Lower leg skin (tissue), 3 donors: ENCODE results near the gene CCDC197.

Experiments
- CTCF ChIP-seq, 3 donors: fragments of 450-650 bp; IDR thresholded peaks; one replicate each; pipeline ENCODE4 v1.5.1; 2016; ENCODE audit warnings: antibody characterized with exemption in 3 of 3, mild to moderate bottlenecking in 3 of 3, moderate library complexity in 2 of 3
- POLR2A ChIP-seq, 2 donors: fragments of 450-650 bp; IDR thresholded peaks; one replicate each; pipeline ENCODE4 v1.6.1; 2016 to 2017; ENCODE audit warnings: antibody characterized with exemption in 2 of 2, mild to moderate bottlenecking in 1 of 2, moderate library complexity in 1 of 2

GRCh38 chr14:93977790-93978581 lies 19.1 kb upstream of the CCDC197 start:
- TF ChIP-seq CTCF (IDR thresholded peaks at IDR 0.05) (no peak), POLR2A (IDR thresholded peaks at IDR 0.05) (no peak)
